ENCODE measurements around the gene GAP43. TPM values are rescaled to one million over a fixed set of nuclear protein-coding genes. Genes with fewer than 3 reads are reported as not detected.
A peak's percentile ranks its signal among the peaks of the same experiment; 100 is the strongest.

The GAP43 gene
- total and polyA plus RNA-seq, 2 of the 13 experiments (the other 11 are each of a cell fraction or from before 2014, with no cell fraction given): not detected

- peak; percentile 37 to 64; a peak in 2 of 4 replicates for TF ChIP-seq HMGXB4 (CRISPR knock-in tag; IDR thresholded peaks at IDR 0.05; ENCODE audit: borderline replicate concordance in 1 of 2, low read depth in 1 of 2)
- no peak for TF ChIP-seq ZNF572 (CRISPR knock-in tag; IDR thresholded peaks at IDR 0.05)
- peak; percentile 83 for TF ChIP-seq KLF12 (CRISPR knock-in tag; IDR thresholded peaks at IDR 0.05; ENCODE audit: borderline replicate concordance)
- 0 out of 2 replicates have a peak, but pooled peaks have one; percentile 6 for TF ChIP-seq HDAC2 (CRISPR knock-in tag; IDR thresholded peaks at IDR 0.05)
- no peak for TF ChIP-seq FOXM1 (CRISPR knock-in tag; IDR thresholded peaks at IDR 0.05)
- TF ChIP-seq NCOA5 (CRISPR knock-in tag; IDR thresholded peaks at IDR 0.05): no peak
- no peak for TF ChIP-seq PAWR (CRISPR knock-in tag; IDR thresholded peaks at IDR 0.05; ENCODE audit: borderline replicate concordance)
- TF ChIP-seq ZNF292 (CRISPR knock-in tag; IDR thresholded peaks at IDR 0.05; ENCODE audit: borderline replicate concordance, low read depth): peak; percentile 55; the same call in 1 of the 2 replicates
- TF ChIP-seq PHF21A (CRISPR knock-in tag; IDR thresholded peaks at IDR 0.05): peak; percentile 51; the same call in 1 of the 2 replicates
Observed at GRCh38 chr3:115658337-115659181, 35.2 kb downstream of the GAP43 start (continued).
